Body of pancreas (tissue), 4 donors: ENCODE measurements around the gene CD160.

ENCODE experiments used
- CTCF ChIP-seq, 7 experiments: fragments of 450-650 bp in 4 of 7; fragments of 200-600 bp in 3 of 7; sonication (generic) in 3 of 7; IDR thresholded peaks; one replicate each; pipeline ENCODE4 v1.5.1; 2016 to 2019; ENCODE audit warnings: antibody characterized with exemption in 7 of 7
- POLR2A ChIP-seq, 3 donors: fragments of 450-650 bp; IDR thresholded peaks; one replicate each; pipeline ENCODE4 v1.6.1; 2016; ENCODE audit warnings: antibody characterized with exemption in 3 of 3, mild to moderate bottlenecking in 2 of 3

- TF ChIP-seq POLR2A (IDR thresholded peaks at IDR 0.05) (no peak), CTCF (IDR thresholded peaks at IDR 0.05) (no peak)
Observed at GRCh38 chr1:145701306-145701862, 17.9 kb upstream of the CD160 start.
